PC-9 (cell line): Measurements from ENCODE around the gene EYS.

Source experiments
- CTCF ChIP-seq: fragments of 200-600 bp; sonication (generic); conservative IDR thresholded peaks from 2 replicates; pipeline ENCODE4 v1.6.1; 2017; ENCODE audit warnings: mixed run types, antibody characterized with exemption, mild to moderate bottlenecking, moderate library complexity
- EZH2 ChIP-seq: fragments of 200-600 bp; sonication (generic); IDR thresholded peaks from 2 replicates; pipeline ENCODE4 v1.8.0; 2017; ENCODE audit warnings: antibody characterized with exemption, low read depth

GRCh38 chr6:64062960-64063683 is 1643.9 kb downstream of the EYS start:
- no peak for TF ChIP-seq CTCF
- no peak for TF ChIP-seq EZH2
